SH-SY5Y (cell line): ENCODE data around the gene ADCY2.

Experiments
- GATA2 ChIP-seq: IDR thresholded peaks from 2 replicates; pipeline ENCODE4 v1.6.1; 2011; ENCODE audit warnings: mild to moderate bottlenecking, low read depth, low read length
- GATA3 ChIP-seq: IDR thresholded peaks from 2 replicates; pipeline ENCODE4 v1.6.1; 2011; ENCODE audit warnings: low read depth, mild to moderate bottlenecking, low read length, moderate library complexity

DNA sequence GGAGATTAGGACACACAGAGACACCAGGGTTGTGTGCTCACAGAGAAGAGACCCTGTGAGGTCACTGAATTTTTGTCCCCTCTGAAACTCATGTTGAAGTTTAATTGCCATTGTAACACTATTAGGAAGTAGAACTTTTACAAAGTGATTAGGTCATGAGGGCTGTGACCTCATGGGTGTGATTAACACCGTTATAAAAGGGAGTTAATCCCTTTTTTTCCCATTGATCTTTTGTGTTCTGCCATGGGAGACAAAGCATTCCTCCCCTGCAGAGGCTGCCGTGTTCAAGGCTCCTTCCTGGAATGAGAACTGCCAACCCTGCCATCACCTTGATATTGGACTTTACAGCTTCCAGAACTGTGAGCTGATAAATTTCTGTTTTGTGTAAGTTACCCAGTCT is 221.0 kb downstream of the ADCY2 start:
- no peak for TF ChIP-seq GATA2
- TF ChIP-seq GATA3 = no peak
